OCI-LY1 (cell line): ENCODE results near the gene NKAIN2.

ENCODE experiments used
- CTCF ChIP-seq: fragments of 200-600 bp; sonication (generic), shearing (Covaris generic); IDR thresholded peaks from 2 replicates; pipeline ENCODE4 v1.5.1; 2017; ENCODE audit warnings: mild to moderate bottlenecking, antibody characterized with exemption, low read length, moderate library complexity, mixed read lengths
- EZH2 ChIP-seq: fragments of 200-600 bp; sonication (generic), shearing (Covaris generic); IDR thresholded peaks from 2 replicates; pipeline ENCODE4 v1.8.0; 2017; ENCODE audit warnings: borderline replicate concordance, mixed run types, mild to moderate bottlenecking, antibody characterized with exemption, low read length, moderate library complexity, mixed read lengths

GRCh38 chr6:124482071-124482491, 678.4 kb downstream of the NKAIN2 start:
- TF ChIP-seq CTCF (no peak), EZH2 (no peak)
